DOHH2 (cell line): Measurements from ENCODE around the gene RNASE13.

Source experiments
- H3F3A ChIP-seq: fragments of 200-600 bp; sonication (generic), shearing (Covaris generic); 2 replicates; pipeline ENCODE4 v1.6.0; 2016; ENCODE audit warnings: antibody characterized with exemption, mild to moderate bottlenecking; ENCODE audit not compliant: control insufficient read depth, insufficient read depth
- H3K27ac ChIP-seq: fragments of 200-600 bp; sonication (generic); 2 replicates; pipeline ENCODE4 v1.5.1; 2014; ENCODE audit warnings: low read depth, mild to moderate bottlenecking, low read length, moderate library complexity
- H3K27me3 ChIP-seq: fragments of 200-600 bp; sonication (generic); 2 replicates; pipeline ENCODE4 v1.6.1; 2014; ENCODE audit warnings: mild to moderate bottlenecking, low read length, mixed read lengths; ENCODE audit not compliant: control insufficient read depth
- H3K36me3 ChIP-seq: fragments of 200-600 bp; sonication (generic); 2 replicates; pipeline ENCODE4 v1.6.1; 2014; ENCODE audit warnings: mild to moderate bottlenecking, low read length, moderate library complexity, mixed read lengths; ENCODE audit not compliant: control insufficient read depth
- H3K4me1 ChIP-seq: fragments of 200-600 bp; sonication (generic); 2 replicates; pipeline ENCODE4 v1.6.1; 2014; ENCODE audit warnings: mild to moderate bottlenecking, low read length, mixed read lengths; ENCODE audit not compliant: control insufficient read depth
- H3K4me2 ChIP-seq: fragments of 200-600 bp; sonication (generic); 2 replicates; pipeline ENCODE4 v1.6.0; 2014; ENCODE audit warnings: mild to moderate bottlenecking, low read length, moderate library complexity
- H3K4me3 ChIP-seq: fragments of 200-600 bp; sonication (generic); 2 replicates; pipeline ENCODE4 v1.5.1; 2014; ENCODE audit warnings: mild to moderate bottlenecking, low read length, mixed read lengths
- H3K79me2 ChIP-seq: fragments of 200-600 bp; sonication (generic); 2 replicates; pipeline ENCODE4 v1.6.1; 2014; ENCODE audit warnings: mild to moderate bottlenecking, low read length, mixed read lengths; ENCODE audit not compliant: control insufficient read depth
- H3K9me2 ChIP-seq: fragments of 200-600 bp; sonication (generic); replicated peaks from 2 replicates; pipeline ENCODE4 v1.6.1; 2014; ENCODE audit warnings: mild to moderate bottlenecking, low read length, mixed read lengths; ENCODE audit not compliant: control insufficient read depth
- H3K9me3 ChIP-seq: fragments of 200-600 bp; sonication (generic); 2 replicates; pipeline ENCODE4 v1.6.1; 2014; ENCODE audit warnings: antibody characterized with exemption, low read length, mixed read lengths; ENCODE audit not compliant: control insufficient read depth, insufficient read depth
- H4K20me1 ChIP-seq: fragments of 200-600 bp; sonication (generic); 2 replicates; pipeline ENCODE4 v1.6.0; 2014; ENCODE audit warnings: low read depth, mild to moderate bottlenecking, antibody characterized with exemption, low read length, moderate library complexity; ENCODE audit not compliant: control insufficient read depth, insufficient read depth
- EZH2phosphoT487 ChIP-seq: fragments of 200-600 bp; sonication (generic); IDR thresholded peaks from 2 replicates; pipeline ENCODE4 v1.6.1; 2017; ENCODE audit warnings: borderline replicate concordance, mild to moderate bottlenecking, antibody characterized with exemption, low read length, moderate library complexity, mixed read lengths
- TF ChIP-seq, protein P1 (sequence below): fragments of 200-600 bp; sonication (generic); IDR thresholded peaks from one replicate; pipeline ENCODE4 v1.5.1; 2014; ENCODE audit warnings: antibody characterized with exemption, mild to moderate bottlenecking, low read depth, low read length; ENCODE audit not compliant: poor library complexity, severe bottlenecking

The RNASE13 gene

DNA sequence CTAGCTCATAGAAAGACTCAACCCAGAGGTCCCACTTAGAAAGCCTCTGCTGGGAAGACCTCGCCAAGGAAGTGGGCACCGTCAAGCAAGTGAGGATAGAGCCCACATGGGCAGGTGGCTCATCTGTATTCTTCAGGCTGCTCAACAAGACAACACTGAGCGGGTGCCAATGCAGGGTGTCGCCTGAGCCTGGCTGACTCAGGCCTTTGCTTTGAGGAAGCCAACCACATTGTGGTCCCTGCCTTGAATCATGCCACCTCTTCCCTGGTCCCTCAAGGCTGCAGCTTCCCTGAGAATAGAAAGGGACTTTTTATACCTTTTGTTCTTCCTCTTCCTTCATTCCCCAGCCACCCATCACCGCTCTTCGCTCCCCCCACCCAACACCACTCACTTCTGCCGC lies 2.1 kb upstream of the RNASE13 start:
- no peaks in the 10 kb centered on the region for H3K36me3 ChIP-seq
- no peaks in the 10 kb centered on the region for H3K9me2 ChIP-seq
- no peak for TF ChIP-seq EZH2phosphoT487
- TF ChIP-seq, protein P1, sequence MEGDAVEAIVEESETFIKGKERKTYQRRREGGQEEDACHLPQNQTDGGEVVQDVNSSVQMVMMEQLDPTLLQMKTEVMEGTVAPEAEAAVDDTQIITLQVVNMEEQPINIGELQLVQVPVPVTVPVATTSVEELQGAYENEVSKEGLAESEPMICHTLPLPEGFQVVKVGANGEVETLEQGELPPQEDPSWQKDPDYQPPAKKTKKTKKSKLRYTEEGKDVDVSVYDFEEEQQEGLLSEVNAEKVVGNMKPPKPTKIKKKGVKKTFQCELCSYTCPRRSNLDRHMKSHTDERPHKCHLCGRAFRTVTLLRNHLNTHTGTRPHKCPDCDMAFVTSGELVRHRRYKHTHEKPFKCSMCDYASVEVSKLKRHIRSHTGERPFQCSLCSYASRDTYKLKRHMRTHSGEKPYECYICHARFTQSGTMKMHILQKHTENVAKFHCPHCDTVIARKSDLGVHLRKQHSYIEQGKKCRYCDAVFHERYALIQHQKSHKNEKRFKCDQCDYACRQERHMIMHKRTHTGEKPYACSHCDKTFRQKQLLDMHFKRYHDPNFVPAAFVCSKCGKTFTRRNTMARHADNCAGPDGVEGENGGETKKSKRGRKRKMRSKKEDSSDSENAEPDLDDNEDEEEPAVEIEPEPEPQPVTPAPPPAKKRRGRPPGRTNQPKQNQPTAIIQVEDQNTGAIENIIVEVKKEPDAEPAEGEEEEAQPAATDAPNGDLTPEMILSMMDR: no peak
- no peak overlapping the region for H3K4me2 ChIP-seq
- H3K79me2 ChIP-seq: no peaks in the 10 kb centered on the region
- H3K27me3 ChIP-seq: peaks cover 27% of the 10 kb centered on the region
- no peaks in the 10 kb centered on the region for H3K4me1 ChIP-seq
- H4K20me1 ChIP-seq: no peaks in the 10 kb centered on the region
- no peak overlapping the region for H3K27ac ChIP-seq
- no peak overlapping the region for H3K4me3 ChIP-seq
- H3K9me3 ChIP-seq: no peaks in the 10 kb centered on the region
- no peaks in the 10 kb centered on the region for H3F3A ChIP-seq

DNA sequence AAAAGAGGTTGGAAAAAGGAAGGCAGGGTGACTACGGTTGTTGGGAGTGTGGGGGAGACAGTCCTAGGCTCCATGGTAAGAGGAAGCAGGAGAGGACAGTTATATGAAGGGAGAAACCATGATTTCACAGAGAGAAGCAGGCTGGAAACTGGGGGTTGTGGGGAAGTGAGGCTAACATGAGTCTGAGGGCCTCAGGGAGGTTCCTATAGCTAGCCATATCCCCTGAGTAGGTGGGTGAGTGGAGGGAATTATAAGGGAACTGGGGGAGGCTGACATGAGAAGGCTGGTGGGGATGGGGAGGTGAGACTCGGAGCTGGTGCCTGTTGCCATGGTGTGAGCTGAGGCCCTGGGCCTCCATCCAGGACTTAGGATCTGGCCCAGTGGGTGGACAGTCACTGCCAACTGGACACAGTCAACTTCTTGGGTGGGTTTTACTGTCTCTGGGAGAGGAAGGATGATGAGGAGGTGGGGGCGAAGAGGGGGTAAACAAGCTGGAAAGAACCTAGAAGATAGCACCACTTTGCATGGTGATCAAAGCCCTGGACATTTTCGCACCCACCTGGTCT lies 1.4 kb downstream of the RNASE13 start:
- H3F3A ChIP-seq: no peaks in the 10 kb centered on the region
- no peaks in the 10 kb centered on the region for H3K79me2 ChIP-seq
- no peaks in the 10 kb centered on the region for H3K36me3 ChIP-seq
- H3K4me2 ChIP-seq: no peak overlapping the region
- H3K4me3 ChIP-seq: no peak overlapping the region
- H4K20me1 ChIP-seq: no peaks in the 10 kb centered on the region
- no peaks in the 10 kb centered on the region for H3K9me2 ChIP-seq
- TF ChIP-seq EZH2phosphoT487: no peak
- TF ChIP-seq, protein P1: no peak
- H3K9me3 ChIP-seq: no peaks in the 10 kb centered on the region
- no peaks in the 10 kb centered on the region for H3K4me1 ChIP-seq
- peaks cover 29% of the 10 kb centered on the region for H3K27me3 ChIP-seq
- H3K27ac ChIP-seq: no peak overlapping the region

DNA sequence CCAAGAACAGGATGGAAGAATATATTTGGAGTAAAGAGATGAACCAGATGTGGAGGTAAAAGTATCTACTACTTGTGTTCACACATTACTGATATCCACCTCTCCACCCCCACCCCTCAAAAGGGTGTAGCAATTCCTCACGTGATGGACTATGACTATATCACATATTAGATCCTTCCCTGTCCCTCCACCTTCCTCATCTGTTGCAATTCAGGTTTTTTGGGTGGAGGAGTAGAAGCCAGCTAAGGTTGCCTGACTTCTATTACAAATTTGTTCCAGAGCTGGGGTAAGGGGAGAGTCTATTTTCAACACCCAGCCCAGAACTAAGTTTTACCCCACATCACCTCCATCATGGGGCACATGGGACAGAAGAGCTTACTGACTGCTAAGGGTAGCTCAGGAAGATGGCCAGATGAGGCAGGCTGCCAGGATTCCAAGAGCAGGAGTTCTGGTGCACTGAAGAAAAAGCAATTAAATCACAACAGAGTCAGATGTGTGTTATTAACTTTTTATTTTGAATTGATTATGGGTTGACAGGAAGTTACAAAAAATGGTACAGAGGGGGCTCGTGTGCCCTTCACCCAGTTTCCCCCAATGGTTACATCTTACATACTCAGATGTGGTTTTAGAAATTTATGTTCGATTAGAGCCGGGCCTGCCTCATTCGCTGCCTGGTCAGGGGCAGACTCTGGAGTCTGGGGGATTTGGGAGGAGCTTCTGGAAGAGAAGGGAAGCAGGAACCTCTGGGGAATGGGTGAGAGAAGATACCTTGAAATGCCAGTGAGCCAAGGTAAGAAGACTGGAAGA lies 2.1 kb downstream of the RNASE13 start:
- peaks cover 23% of the 10 kb centered on the region for H3K27me3 ChIP-seq
- H4K20me1 ChIP-seq: no peaks in the 10 kb centered on the region
- H3K4me2 ChIP-seq: no peak overlapping the region
- H3K27ac ChIP-seq: no peak overlapping the region
- H3F3A ChIP-seq: no peaks in the 10 kb centered on the region
- H3K9me3 ChIP-seq: no peaks in the 10 kb centered on the region
- no peak overlapping the region for H3K4me3 ChIP-seq
- TF ChIP-seq, protein P1: no peak
- TF ChIP-seq EZH2phosphoT487: no peak
- no peaks in the 10 kb centered on the region for H3K36me3 ChIP-seq
- H3K79me2 ChIP-seq: no peaks in the 10 kb centered on the region
- no peaks in the 10 kb centered on the region for H3K9me2 ChIP-seq
- H3K4me1 ChIP-seq: no peaks in the 10 kb centered on the region
